Panc1 (cell line): ENCODE results near the gene PRDM10. TPM values are rescaled to one million over a fixed set of nuclear protein-coding genes. Genes with fewer than 3 reads are reported as not detected.

Experiments used
- ATAC-seq: fragments of 200-7000 bp; cut with Tn5 transposase; 2 replicates; pipeline ENCODE4 v1.9.1; 2020; ENCODE audit warnings: mild to moderate bottlenecking, moderate library complexity
- BruUV-seq: library from RNA; stranded (reverse); fragments of 400-500 nt; replicated peaks from 2 replicates; lab custom pipeline; 2021; lab: Mats Ljungman, UMichigan
- CTCF ChIA-PET: fragments of 300-600 bp; sonication (Branson Sonifier 250); formaldehyde crosslinking; loops from one replicate; lab custom pipeline; 2022; ENCODE audit warnings: antibody characterized with exemption; lab: Charles Lee
- POLR2A ChIA-PET: fragments of 300-600 bp; sonication (Branson Sonifier 250); formaldehyde crosslinking; loops from one replicate; lab custom pipeline; 2022; ENCODE audit warnings: antibody characterized with exemption; lab: Charles Lee
- DNase-seq: peaks from one replicate; pipeline ENCODE4 v3.0.0-alpha.2; 2010; ENCODE audit warnings: low read depth, low spot score
- H3K27ac ChIP-seq: 2 replicates; pipeline ENCODE4 v1.5.1; 2011; ENCODE audit warnings: mild to moderate bottlenecking, low read length, inconsistent platforms
- H3K27me3 ChIP-seq: fragments of 200-500 bp; sonication (Bioruptor generic); 2 replicates; pipeline ENCODE4 v1.6.0; 2014; ENCODE audit warnings: low read length, inconsistent platforms; ENCODE audit not compliant: control insufficient read depth, insufficient read depth
- H3K36me3 ChIP-seq: fragments of 200-500 bp; sonication (Bioruptor generic); 2 replicates; pipeline ENCODE4 v1.5.1; 2014; ENCODE audit warnings: inconsistent platforms, mild to moderate bottlenecking, low read length, moderate library complexity; ENCODE audit not compliant: control insufficient read depth, insufficient read depth
- H3K4me1 ChIP-seq: 2 replicates; pipeline ENCODE4 v1.5.1; 2011; ENCODE audit warnings: inconsistent platforms, mild to moderate bottlenecking, low read length, moderate library complexity; ENCODE audit not compliant: control insufficient read depth, insufficient read depth
- H3K4me3 ChIP-seq, 2 experiments: 2 replicates each; pipeline ENCODE4 v1.5.1; 2011 to 2012; ENCODE audit warnings: low read depth in 2 of 2, low read length in 2 of 2, mild to moderate bottlenecking in 2 of 2, inconsistent platforms in 1 of 2, moderate library complexity in 1 of 2
- H3K9me3 ChIP-seq: fragments of 200-500 bp; sonication (Bioruptor generic); 2 replicates; pipeline ENCODE4 v1.5.1; 2014; ENCODE audit warnings: low read depth, mild to moderate bottlenecking, inconsistent platforms, low read length, moderate library complexity; ENCODE audit not compliant: control insufficient read depth, insufficient read depth
- CTCF ChIP-seq: fragments of 450-650 bp; IDR thresholded peaks from 2 replicates; pipeline ENCODE4 v1.5.1; 2017; ENCODE audit warnings: mild to moderate bottlenecking
- POLR2AphosphoS5 ChIP-seq: IDR thresholded peaks from 2 replicates; pipeline ENCODE4 v1.6.1; 2012; ENCODE audit warnings: mild to moderate bottlenecking, low read depth, low read length, moderate library complexity
- SIN3A ChIP-seq: IDR thresholded peaks from 2 replicates; pipeline ENCODE4 v1.6.1; 2012; ENCODE audit warnings: low read depth, mild to moderate bottlenecking, low read length, moderate library complexity, borderline replicate concordance; ENCODE audit not compliant: insufficient read depth
- TCF7L2 ChIP-seq: IDR thresholded peaks from 2 replicates; pipeline ENCODE4 v1.6.1; 2011; ENCODE audit warnings: mild to moderate bottlenecking, low read depth, low read length, inconsistent platforms
- in situ Hi-C: cut with HindIII; loops from 2 replicates; pipeline ENCODE4 v1.10.0; 2016; ENCODE audit warnings: low sequenced_read_pairs, low pct_unique_long_range_greater_than_20kb
- intact Hi-C: fragments of 100-400 bp; cut with micrococcal nuclease; formaldehyde crosslinking; loops from one replicate; pipeline ENCODE4 v1.10.0; 2022; ENCODE audit not compliant: unreplicated experiment
- total RNA-seq: library from RNA; stranded (reverse); gene quantifications from one replicate; pipeline ENCODE4 v1.2.1, GENCODE V29; 2021; ENCODE audit not compliant: unreplicated experiment
- TF ChIP-seq, protein P1 (sequence below), 2 experiments: IDR thresholded peaks; 2 replicates each; pipeline ENCODE4 v1.6.1; 2011 to 2012; ENCODE audit warnings: low read depth in 2 of 2, control low read depth in 1 of 2, low read length in 1 of 2, mild to moderate bottlenecking in 1 of 2, moderate library complexity in 1 of 2; ENCODE audit not compliant: insufficient read depth in 1 of 2

Gene PRDM10
- total RNA-seq, 1 experiment from 2014 or later: 12.5 TPM

- in situ Hi-C loops (no loop called here), intact Hi-C loops (no loop called here)
- no peaks in the 10 kb centered on the region for H3K36me3 ChIP-seq
- H3K27ac ChIP-seq: no peak overlapping the region
- TF ChIP-seq TCF7L2 (no peak), SIN3A (no peak), POLR2AphosphoS5 (no peak), CTCF (no peak)
- TF ChIP-seq, protein P1, sequence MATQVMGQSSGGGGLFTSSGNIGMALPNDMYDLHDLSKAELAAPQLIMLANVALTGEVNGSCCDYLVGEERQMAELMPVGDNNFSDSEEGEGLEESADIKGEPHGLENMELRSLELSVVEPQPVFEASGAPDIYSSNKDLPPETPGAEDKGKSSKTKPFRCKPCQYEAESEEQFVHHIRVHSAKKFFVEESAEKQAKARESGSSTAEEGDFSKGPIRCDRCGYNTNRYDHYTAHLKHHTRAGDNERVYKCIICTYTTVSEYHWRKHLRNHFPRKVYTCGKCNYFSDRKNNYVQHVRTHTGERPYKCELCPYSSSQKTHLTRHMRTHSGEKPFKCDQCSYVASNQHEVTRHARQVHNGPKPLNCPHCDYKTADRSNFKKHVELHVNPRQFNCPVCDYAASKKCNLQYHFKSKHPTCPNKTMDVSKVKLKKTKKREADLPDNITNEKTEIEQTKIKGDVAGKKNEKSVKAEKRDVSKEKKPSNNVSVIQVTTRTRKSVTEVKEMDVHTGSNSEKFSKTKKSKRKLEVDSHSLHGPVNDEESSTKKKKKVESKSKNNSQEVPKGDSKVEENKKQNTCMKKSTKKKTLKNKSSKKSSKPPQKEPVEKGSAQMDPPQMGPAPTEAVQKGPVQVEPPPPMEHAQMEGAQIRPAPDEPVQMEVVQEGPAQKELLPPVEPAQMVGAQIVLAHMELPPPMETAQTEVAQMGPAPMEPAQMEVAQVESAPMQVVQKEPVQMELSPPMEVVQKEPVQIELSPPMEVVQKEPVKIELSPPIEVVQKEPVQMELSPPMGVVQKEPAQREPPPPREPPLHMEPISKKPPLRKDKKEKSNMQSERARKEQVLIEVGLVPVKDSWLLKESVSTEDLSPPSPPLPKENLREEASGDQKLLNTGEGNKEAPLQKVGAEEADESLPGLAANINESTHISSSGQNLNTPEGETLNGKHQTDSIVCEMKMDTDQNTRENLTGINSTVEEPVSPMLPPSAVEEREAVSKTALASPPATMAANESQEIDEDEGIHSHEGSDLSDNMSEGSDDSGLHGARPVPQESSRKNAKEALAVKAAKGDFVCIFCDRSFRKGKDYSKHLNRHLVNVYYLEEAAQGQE (IDR thresholded peaks at IDR 0.05; ENCODE audit: insufficient read depth in 1 of 2, low read depth in 2 of 2, low read length in 1 of 2): no peak
- ChIA-PET CTCF (no interaction called here), POLR2A (no interaction called here)
- DNase-seq (no peak), ATAC-seq (no peak)
- H3K9me3 ChIP-seq: no peaks in the 10 kb centered on the region
- H3K27me3 ChIP-seq: no peaks in the 10 kb centered on the region
- BruUV-seq: no TSS peak
- no peak overlapping the region for H3K4me3 ChIP-seq
- no peaks in the 10 kb centered on the region for H3K4me1 ChIP-seq
These were observed 53.6 kb downstream of the PRDM10 start for GRCh38 chr11:129948926-129949466.

- CTCF ChIA-PET: interaction anchor here (0.5 kb wide), 1 partner anchor 12 kb away, joined by 3 read pairs; no protein-coding TSS in a partner anchor
- in situ Hi-C loops (no loop called here), intact Hi-C loops (no loop called here)
- Histone ChIP-seq H3K27ac (no peak overlapping the region), H3K4me3 (no peak overlapping the region), H3K9me3 (no peaks in the 10 kb centered on the region), H3K36me3 (no peaks in the 10 kb centered on the region), H3K27me3 (no peaks in the 10 kb centered on the region), H3K4me1 (no peaks in the 10 kb centered on the region)
- no peak for DNase-seq
- no peak for ATAC-seq
- POLR2A ChIA-PET: no interaction called here
- no TSS peak for BruUV-seq
- TF ChIP-seq TCF7L2 (no peak), POLR2AphosphoS5 (no peak), CTCF (no peak), SIN3A (no peak)
- TF ChIP-seq, protein P1 (IDR thresholded peaks at IDR 0.05; ENCODE audit: insufficient read depth in 1 of 2, low read depth in 2 of 2, low read length in 1 of 2): no peak
These were observed 55.2 kb downstream of the PRDM10 start for GRCh38 chr11:129947474-129947873.
